GM23338 (cell line): Measurements from ENCODE around the gene IPPK.

Experiments
- CTCF ChIP-seq, 2 experiments: fragments of 200-600 bp in 1 of 2; sonication (generic) in 1 of 2; conservative IDR thresholded peaks; 2 replicates each; pipeline versions ENCODE4 v1.5.1 to v1.6.1; 2016 to 2017; ENCODE audit warnings: antibody characterized with exemption in 2 of 2, low read depth in 2 of 2, mild to moderate bottlenecking in 2 of 2, moderate library complexity in 1 of 2
- EZH2 ChIP-seq: fragments of 200-600 bp; sonication (generic); IDR thresholded peaks from one replicate; pipeline ENCODE4 v1.8.0; 2017; ENCODE audit warnings: antibody characterized with exemption, mild to moderate bottlenecking, low read depth; ENCODE audit not compliant: unreplicated experiment
- EZH2phosphoT487 ChIP-seq: fragments of 200-600 bp; sonication (generic); IDR thresholded peaks from one replicate; pipeline ENCODE4 v1.8.1; 2018; ENCODE audit warnings: antibody characterized with exemption; ENCODE audit not compliant: unreplicated experiment
- POLR2AphosphoS5 ChIP-seq: IDR thresholded peaks from 2 replicates; pipeline ENCODE4 v1.6.1; 2016; ENCODE audit warnings: antibody characterized with exemption, low read depth
- STAT1 ChIP-seq: IDR thresholded peaks from one replicate; pipeline ENCODE4 v1.6.1; 2016; ENCODE audit warnings: antibody characterized with exemption; ENCODE audit not compliant: unreplicated experiment

GRCh38 chr9:92603100-92603499 lies 66.8 kb downstream of the IPPK start:
- TF ChIP-seq EZH2 (no peak), STAT1 (no peak), EZH2phosphoT487 (no peak), CTCF (conservative IDR thresholded peaks at IDR 0.05; ENCODE audit: low read depth in 2 of 2) (no peak), POLR2AphosphoS5 (no peak)
